Subcutaneous abdominal adipose tissue (tissue), 5 donors: Measurements from ENCODE around the gene TNFAIP2.

ENCODE experiments used
- H3K27ac ChIP-seq: one replicate; pipeline ENCODE4 v1.7.0; 2013; ENCODE audit warnings: low read depth, mild to moderate bottlenecking, inconsistent platforms, low read length, moderate library complexity
- H3K27me3 ChIP-seq, 5 donors: one replicate each; pipeline ENCODE4 v1.7.0; 2013; ENCODE audit warnings: low read length in 5 of 5, inconsistent platforms in 1 of 5; ENCODE audit not compliant: control insufficient read depth in 5 of 5, insufficient read depth in 4 of 5
- H3K36me3 ChIP-seq, 5 donors: one replicate each; pipeline ENCODE4 v1.7.0; 2013; ENCODE audit warnings: low read length in 5 of 5; ENCODE audit not compliant: control insufficient read depth in 5 of 5, insufficient read depth in 5 of 5
- H3K4me1 ChIP-seq, 5 donors: one replicate each; pipeline ENCODE4 v1.7.0; 2013; ENCODE audit warnings: low read length in 5 of 5, mild to moderate bottlenecking in 3 of 5, moderate library complexity in 1 of 5; ENCODE audit not compliant: control insufficient read depth in 5 of 5, insufficient read depth in 5 of 5
- H3K4me3 ChIP-seq, 5 donors: one replicate each; pipeline ENCODE4 v1.7.0; 2013; ENCODE audit warnings: low read length in 5 of 5, low read depth in 1 of 5
- H3K9ac ChIP-seq, 5 donors: one replicate each; pipeline ENCODE4 v1.7.0; 2013; ENCODE audit warnings: low read length in 5 of 5, mild to moderate bottlenecking in 4 of 5, moderate library complexity in 3 of 5
- H3K9me3 ChIP-seq, 5 donors: one replicate each; pipeline ENCODE4 v1.7.0; 2013; ENCODE audit warnings: low read length in 5 of 5; ENCODE audit not compliant: control insufficient read depth in 5 of 5
- donor health status: healthy.
- donor health status: healthy.
- donor health status: healthy.
- donor health status: healthy.
- donor health status: healthy.

Gene TNFAIP2

DNA sequence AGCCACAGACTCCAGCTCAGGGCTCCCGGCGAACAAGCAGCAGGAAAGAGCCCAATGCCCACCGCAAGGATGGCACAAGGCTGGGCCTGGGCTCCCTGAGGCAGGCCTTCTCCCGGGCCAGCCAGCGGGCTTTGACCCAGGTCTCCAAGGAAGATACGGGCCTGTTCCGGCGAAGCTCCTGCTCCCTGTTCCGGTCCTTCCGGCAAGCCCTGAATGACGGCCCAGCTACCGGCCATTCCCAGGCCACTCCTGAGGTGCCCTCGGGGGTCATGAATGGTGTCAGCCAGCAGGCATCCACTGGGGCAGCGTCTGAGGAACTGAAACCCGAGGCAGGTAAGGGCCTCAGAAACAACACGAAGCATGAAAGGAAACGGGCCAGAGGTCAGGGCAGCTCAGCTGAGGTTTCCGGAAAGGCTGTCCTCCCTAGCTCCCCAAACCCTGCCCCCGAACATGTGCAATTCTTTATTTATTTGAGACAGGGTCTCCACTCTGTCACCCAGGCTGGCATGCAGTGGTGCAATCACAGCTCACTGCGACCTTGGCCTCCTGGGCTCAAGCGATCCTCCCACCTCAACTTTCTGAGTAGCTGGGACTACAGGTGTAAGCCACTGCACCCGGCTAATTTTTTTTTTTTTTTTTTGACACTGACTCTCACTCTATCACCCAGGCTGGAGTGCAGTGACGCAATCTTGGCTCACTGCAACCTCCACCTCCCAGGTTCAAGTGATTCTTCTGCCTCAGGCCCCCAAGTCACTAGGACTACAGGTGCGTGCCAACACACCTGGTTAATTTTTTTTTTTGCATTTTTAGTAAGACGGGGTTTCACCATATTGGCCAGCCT, 22.8 kb upstream of the TNFAIP2 start:
- H3K4me1 ChIP-seq: peaks cover 0 to 39% (median 32%) of the 10 kb centered on the region in 5 donors
- H3K9me3 ChIP-seq: no peaks in the 10 kb centered on the region
- H3K27ac ChIP-seq: no peak overlapping the region
- H3K27me3 ChIP-seq: peaks cover 30 to 45% (median 37%) of the 10 kb centered on the region in 5 donors
- no peak overlapping the region for H3K4me3 ChIP-seq
- H3K36me3 ChIP-seq: no peaks in the 10 kb centered on the region
- no peak overlapping the region for H3K9ac ChIP-seq

GRCh38 chr14:103101257-103101962, 21.9 kb upstream of the TNFAIP2 start:
- Histone ChIP-seq H3K9me3 (no peaks in the 10 kb centered on the region), H3K4me3 (no peak overlapping the region), H3K27me3 (peaks cover 30 to 45% (median 37%) of the 10 kb centered on the region in 5 donors), H3K4me1 (peaks cover 0 to 40% (median 32%) of the 10 kb centered on the region in 5 donors), H3K9ac (no peak overlapping the region), H3K27ac (no peak overlapping the region), H3K36me3 (no peaks in the 10 kb centered on the region)

DNA sequence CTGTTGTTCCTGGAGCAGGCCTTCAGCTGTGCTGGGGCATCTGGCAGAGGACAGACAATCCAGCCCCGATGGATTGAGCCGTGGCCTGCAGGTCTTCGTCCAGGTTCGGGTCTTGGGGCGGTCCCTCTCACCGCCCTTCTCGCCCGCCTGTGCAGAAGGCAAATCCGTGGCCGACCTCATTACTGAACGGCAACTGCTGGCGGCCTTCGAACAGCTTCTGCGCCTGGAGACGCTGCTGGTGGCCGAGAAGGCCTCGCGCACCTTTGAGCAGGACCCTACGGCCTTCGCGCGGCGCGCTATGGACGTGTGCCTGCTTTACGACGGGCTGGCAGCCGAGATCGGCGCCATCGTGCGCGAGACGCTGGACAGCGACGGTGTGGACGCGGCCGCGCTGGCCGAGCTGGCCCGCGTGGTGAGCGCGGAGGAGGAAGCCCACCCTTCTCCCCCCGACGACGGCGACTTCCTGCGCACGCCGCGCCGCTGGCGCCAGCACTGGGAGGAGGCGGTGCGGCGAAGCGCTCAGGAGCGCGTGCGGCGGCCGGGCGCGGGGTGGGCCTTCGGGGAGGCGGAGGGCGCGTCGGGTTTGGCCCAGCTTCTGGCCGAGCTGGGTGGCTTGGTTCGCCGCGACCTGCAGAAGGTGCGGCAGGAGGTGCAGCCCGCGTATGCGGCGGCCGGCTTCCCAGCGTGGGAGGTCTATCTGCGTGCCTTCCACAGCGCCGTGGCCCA, 21.1 kb upstream of the TNFAIP2 start:
- no peak overlapping the region for H3K27ac ChIP-seq
- peaks cover 30 to 45% (median 37%) of the 10 kb centered on the region in 5 donors for H3K27me3 ChIP-seq
- no peaks in the 10 kb centered on the region for H3K36me3 ChIP-seq
- peak overlapping the region in 1 of 5 donors; percentile 40 for H3K4me3 ChIP-seq
- no peaks in the 10 kb centered on the region for H3K9me3 ChIP-seq
- peaks cover 0 to 40% (median 32%) of the 10 kb centered on the region in 5 donors for H3K4me1 ChIP-seq
- no peak overlapping the region for H3K9ac ChIP-seq

DNA sequence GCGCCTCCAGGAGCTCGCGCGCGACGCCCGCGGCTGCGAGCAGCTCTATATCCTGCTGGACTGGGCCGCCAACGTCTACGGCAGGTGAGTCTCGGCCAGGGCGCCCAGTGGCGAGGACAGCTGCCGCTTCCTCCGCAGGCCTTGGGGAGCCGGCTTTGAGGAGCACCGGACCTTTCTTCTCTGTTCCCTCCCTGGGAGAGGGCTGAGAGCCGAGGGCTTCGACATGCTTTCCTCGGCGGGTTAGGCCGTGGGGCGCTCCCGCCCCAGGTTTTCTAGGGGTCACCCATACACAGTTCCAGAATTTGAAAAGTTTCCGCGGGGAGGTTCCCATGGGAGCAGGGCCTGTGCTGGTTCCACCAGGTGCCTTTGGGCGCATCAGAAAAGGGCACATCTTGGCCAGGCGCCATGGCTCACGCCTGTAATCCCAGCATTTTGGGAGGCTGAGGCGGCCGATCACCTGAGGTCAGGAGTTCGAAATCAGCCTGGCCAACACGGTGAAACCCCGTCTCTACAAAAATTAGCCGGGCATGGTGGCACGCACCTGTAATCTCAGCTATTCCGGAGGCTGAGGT, 20.5 kb upstream of the TNFAIP2 start:
- H3K4me3 ChIP-seq: peak overlapping the region in 1 of 5 donors; percentile 40
- peaks cover 30 to 45% (median 37%) of the 10 kb centered on the region in 5 donors for H3K27me3 ChIP-seq
- H3K4me1 ChIP-seq: peaks cover 0 to 40% (median 32%) of the 10 kb centered on the region in 5 donors
- H3K36me3 ChIP-seq: no peaks in the 10 kb centered on the region
- no peak overlapping the region for H3K27ac ChIP-seq
- no peak overlapping the region for H3K9ac ChIP-seq
- H3K9me3 ChIP-seq: no peaks in the 10 kb centered on the region

DNA sequence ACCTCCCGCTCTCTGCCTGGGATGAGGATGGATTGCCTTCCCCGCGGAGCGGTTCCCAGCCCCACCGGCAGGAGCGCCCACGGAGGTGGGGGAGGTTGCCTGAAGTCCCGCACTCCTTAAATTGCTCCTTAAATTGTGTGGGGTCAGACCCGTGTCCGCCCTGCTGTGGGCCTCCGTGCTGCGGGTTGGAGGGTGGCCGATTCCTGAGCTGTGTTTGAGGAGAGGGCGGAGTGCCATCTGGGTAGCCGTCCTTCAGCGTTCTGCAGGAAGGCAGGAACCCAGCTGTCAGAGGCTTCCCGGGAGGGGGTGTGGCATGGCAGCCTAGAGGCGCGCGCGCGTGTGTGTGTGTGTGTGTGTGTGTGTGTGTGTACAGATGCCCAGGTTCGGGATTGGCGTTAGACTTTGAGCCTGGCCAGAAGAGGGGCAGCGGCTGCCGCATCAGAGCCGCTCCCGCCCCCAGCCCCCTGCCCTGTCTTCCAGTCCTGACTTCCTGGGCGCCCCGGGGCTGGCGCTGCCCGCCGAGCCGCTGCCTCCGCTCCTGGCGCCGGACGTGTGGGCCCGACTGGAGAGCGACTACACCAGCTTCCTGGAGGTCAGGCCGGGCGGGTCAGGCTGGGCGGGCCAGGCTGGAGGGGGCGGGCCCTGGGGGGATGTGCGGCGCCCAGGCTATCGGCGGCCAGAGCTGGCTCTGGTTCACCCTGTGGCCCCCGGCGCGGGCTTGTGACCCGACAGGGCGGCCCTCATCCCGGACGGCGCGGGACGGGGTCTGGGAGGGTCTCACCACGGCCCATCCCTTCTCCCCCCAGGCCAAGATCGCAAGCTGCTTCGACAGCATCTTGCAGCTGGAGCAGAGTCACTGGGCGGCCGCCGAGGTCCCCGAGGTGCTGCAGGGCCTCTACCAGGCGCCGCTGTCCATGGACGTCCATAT, 19.5 kb upstream of the TNFAIP2 start:
- peaks cover 0 to 44% (median 35%) of the 10 kb centered on the region in 5 donors for H3K4me1 ChIP-seq
- no peaks in the 10 kb centered on the region for H3K9me3 ChIP-seq
- no peaks in the 10 kb centered on the region for H3K36me3 ChIP-seq
- peaks cover 27 to 45% (median 34%) of the 10 kb centered on the region in 5 donors for H3K27me3 ChIP-seq
- H3K4me3 ChIP-seq: peak overlapping the region in 2 of 5 donors; percentile 16 to 56
- no peak overlapping the region for H3K27ac ChIP-seq
- H3K9ac ChIP-seq: peak overlapping the region in 1 of 5 donors; percentile 14

- no peak overlapping the region for H3K9ac ChIP-seq
- H3K27me3 ChIP-seq: peaks cover 27 to 44% (median 33%) of the 10 kb centered on the region in 5 donors
- H3K36me3 ChIP-seq: no peaks in the 10 kb centered on the region
- H3K4me3 ChIP-seq: peak overlapping the region in 1 of 5 donors; percentile 56
- peaks cover 0 to 41% (median 35%) of the 10 kb centered on the region in 5 donors for H3K4me1 ChIP-seq
- H3K9me3 ChIP-seq: no peaks in the 10 kb centered on the region
- no peak overlapping the region for H3K27ac ChIP-seq
Observed at GRCh38 chr14:103104389-103104653, 18.9 kb upstream of the TNFAIP2 start.

DNA sequence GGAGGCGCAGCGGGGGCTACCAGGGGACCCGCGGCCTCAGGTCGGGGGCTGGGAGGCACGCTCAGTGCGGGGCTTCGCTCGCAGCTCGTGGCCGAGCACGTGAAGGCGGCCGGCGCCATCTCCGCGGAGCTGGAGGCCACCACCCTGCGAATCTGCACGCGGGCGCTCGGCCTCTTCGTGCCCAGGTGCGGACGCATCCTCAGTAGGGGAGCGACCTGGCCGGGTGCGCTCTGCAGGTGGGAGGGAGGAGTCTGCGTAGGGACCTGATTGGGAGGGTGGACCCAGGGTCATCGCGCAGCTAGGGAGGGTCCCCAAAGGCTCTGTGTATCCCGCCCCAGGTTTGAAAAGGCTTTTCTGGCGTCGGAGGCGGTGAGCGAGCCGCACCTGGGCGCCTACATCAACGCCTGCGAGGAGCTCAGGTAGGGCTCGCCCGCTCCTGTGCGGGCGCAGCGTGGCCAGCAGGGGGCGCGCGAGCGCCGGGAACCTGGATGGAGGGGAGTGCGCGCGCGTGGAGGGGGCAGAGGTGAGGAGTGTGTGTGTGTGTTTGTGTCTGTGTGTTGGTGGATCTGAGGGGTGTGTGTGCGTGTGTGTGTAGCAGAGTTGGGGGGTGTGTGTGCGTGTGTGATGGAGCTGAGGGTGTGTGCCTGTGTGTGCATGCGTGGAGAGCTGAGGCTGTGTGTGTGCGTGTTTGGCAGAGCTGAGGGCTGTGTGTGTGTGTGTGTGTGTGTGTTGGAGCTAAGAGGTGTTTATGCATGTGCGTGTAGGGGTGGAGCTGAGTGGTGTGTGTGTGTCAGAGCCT, 18.4 kb upstream of the TNFAIP2 start:
- H3K9me3 ChIP-seq: no peaks in the 10 kb centered on the region
- no peak overlapping the region for H3K4me3 ChIP-seq
- H3K27me3 ChIP-seq: peaks cover 27 to 40% (median 33%) of the 10 kb centered on the region in 5 donors
- H3K36me3 ChIP-seq: no peaks in the 10 kb centered on the region
- no peak overlapping the region for H3K27ac ChIP-seq
- peaks cover 0 to 44% (median 38%) of the 10 kb centered on the region in 5 donors for H3K4me1 ChIP-seq
- no peak overlapping the region for H3K9ac ChIP-seq

DNA sequence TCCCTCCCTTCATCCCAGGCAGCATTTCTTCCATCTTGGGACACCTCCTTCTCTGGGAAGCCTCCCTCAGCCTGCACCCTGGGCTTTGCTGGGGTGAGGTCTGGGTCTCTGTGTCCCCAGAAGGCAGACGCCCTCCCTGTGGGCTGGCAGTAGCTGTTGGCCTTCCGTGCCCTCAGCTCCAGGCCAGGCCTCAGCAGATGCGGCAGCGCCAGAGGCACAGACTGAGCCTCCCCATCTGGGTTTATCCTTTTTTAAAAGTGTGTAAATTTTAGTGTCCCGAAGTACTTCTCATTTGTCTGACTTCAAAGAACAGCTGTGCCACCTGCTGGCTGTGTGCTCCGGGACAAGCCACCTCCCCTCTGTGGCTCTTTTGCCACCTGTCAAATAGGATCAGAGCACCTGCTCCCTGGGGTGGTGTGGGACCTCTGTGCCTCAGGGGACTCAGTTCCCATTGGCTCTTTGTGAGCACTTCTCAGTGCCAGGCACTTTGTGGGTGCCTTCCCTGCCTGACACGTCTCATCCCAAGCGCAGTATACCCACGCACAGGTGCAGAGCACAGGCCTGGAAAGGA, 17.6 kb upstream of the TNFAIP2 start:
- Histone ChIP-seq H3K27me3 (peaks cover 21 to 34% (median 30%) of the 10 kb centered on the region in 5 donors), H3K4me3 (no peak overlapping the region), H3K9me3 (no peaks in the 10 kb centered on the region), H3K36me3 (no peaks in the 10 kb centered on the region), H3K27ac (no peak overlapping the region), H3K9ac (no peak overlapping the region), H3K4me1 (peaks cover 2 to 52% (median 46%) of the 10 kb centered on the region in 5 donors)
